NCI-H1105 treated with DMSO at 0.1 percent for 48 hours (cell line): ENCODE measurements around the gene GGT1.
"Not testable (repeated sequence)": the region's sequence is repeated elsewhere in the genome, so short reads cannot be mapped to it uniquely, and the experiment has no call there.

Experiments used
- DNase-seq: peaks from one replicate; lab custom pipeline; 2025; lab: John Stamatoyannopoulos, UW

GGT1 gene

DNA sequence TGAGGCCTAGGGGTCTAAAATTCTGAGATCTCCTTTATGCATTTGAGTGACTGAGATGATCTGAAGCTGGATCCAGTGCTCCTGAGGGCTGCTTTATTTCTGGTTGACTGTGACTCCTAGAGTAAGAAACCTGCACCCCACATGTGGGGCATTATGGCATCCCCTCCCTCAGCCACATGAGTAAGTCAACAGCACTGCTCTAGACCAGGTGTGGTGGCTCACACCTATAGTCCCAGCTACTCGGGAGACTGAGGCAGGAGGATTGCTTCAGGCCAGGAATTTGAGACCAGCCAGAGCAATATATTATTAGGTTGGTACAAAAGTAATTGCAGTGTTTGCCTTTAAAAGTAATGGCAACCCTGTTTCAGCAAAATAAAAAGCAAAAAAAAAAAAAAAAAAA is 39.3 kb downstream of the GGT1 start:
- DNase-seq = not testable (repeated sequence)

DNA sequence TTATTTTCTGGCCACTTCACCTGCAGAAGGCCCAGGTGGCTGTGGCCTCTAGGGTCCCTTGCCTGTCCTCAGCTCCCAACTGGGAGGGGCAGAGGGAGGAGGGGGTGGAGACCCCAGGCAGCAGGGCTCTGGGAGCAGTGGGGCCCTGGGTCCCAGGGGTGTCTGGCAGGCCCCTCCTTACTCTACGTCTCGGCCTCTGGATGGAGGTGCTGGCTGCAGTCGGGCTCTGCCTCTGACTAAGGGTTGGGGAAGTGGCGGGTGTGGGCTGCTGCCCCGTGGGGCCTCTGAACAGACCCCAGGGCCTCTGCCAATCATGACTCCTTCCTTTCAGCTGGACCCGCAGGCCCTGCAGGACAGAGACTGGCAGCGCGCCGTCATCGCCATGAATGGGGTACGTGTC is 41.4 kb downstream of the GGT1 start:
- not testable (repeated sequence) for DNase-seq

DNA sequence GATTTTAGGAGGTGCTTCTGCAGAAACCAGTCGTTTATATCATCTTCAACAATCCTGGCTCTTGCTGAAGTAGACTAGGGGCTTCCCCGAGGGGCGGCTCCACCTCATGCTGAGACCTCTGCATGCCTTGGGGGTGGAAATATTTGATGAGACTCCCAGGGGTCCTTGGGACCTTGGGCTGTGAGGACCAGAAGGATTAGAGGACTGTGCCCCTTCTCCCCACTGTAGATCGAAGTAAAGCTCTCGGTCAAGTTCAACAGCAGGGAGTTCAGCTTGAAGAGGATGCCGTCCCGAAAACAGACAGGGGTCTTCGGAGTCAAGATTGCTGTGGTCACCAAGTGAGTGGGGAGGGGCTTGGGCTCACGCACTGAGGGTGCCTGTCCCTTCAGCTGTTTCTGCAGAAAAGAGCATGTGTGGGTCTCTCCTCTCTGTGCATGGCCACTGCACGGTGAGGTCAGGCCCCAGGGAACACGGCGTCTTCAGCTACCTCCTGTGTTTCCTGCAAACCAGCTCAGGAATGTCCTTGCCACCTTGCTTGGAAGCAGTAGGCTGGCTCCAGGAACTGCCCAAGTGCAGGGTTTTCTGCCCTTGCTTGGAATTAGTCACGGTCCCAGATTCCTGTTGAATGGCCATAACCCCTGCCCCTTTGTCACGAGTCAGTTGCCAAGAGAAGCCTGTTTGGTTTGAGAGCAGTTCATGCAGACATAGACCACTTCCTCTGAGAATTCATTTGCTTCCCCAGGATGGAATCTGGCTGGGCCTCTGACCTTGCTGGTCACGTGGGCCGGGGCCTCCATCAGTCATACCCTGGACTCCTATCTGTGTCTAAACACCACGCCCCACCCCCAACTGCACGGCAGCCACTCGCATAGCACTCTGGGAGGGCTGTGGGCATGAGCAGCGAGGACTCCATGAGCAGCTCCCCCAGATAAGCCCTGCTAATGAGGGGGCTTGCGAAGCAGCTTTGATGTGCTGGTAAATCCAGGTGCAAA is 42.7 kb downstream of the GGT1 start:
- not testable (repeated sequence) for DNase-seq

DNA sequence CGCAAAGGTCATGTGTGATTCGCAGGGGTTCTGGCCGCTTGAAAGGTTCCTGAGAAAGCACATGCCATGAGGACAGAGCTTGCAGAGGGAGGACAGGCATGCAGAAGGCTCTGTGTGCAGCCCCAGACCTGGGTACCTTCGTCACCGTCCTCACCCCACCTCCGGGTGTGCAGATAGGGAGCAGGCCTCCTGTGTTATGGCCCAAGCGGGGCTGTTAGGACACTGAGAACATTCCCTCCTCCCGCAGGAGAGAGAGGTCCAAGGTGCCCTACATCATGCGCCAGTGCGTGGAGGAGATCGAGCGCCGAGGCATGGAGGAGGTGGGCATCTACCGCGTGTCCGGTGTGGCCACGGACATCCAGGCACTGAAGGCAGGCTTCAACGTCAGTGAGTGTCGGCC is 43.8 kb downstream of the GGT1 start:
- not testable (repeated sequence) for DNase-seq

DNA sequence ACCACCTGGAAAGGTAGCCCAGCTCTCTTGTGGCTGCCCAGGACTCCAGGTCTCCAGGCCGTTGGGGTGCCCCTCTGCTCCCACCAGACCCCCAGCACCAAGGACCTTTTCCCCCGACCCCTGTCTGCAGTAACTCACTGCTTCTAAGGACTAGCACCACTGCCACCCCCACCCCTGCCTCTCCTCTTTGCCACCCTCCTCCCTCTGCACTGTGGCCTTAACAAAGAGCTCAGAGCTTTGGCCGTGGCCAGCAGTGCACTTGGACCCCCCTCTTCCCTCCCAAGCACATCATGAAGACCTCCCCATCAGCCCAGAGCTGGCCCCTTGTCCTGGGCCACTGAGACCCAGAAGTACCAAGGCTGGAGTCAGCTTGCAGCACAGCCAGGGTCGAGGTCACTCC is 46.4 kb downstream of the GGT1 start:
- not testable (repeated sequence) for DNase-seq

DNA sequence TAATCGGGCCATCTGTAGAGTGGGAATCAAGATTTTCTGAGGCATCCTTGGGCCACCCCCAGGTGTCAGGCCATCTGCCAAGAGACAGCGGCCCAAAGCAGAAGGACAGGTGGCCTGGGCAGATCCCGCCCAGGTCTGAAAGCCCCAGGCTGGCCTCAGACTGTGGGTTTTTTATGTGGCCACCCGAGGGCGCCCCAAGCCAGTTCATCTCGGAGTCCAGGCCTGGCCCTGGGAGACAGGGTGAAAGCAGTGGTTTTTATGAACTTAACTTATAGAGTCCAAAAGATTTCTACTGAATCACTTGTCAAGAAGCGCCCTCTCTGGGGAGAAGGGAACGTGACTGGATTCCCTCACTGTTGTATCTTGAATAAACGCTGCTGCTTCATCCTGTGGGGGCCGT is 47.9 kb downstream of the GGT1 start:
- DNase-seq = not testable (repeated sequence)

DNA sequence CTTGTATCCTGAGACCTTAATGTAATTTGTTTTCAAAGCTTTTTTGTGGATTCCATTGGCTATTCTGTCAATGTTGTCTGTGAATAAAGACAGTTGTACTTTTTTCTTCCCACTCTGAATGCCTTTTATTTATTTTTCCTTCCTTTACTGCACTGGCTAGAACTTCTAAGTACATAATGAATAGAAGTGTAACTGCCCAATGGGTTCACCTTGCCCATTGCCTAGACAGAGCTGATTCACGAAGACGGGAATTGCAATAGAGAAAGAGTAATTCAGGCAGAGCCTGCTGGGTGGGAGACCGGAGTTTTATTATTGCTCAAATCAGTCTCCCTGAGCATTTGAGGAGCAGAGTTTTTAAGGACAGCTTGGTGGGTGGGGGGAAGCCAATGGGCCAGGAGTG is 62.4 kb downstream of the GGT1 start:
- DNase-seq = not testable (repeated sequence)

DNA sequence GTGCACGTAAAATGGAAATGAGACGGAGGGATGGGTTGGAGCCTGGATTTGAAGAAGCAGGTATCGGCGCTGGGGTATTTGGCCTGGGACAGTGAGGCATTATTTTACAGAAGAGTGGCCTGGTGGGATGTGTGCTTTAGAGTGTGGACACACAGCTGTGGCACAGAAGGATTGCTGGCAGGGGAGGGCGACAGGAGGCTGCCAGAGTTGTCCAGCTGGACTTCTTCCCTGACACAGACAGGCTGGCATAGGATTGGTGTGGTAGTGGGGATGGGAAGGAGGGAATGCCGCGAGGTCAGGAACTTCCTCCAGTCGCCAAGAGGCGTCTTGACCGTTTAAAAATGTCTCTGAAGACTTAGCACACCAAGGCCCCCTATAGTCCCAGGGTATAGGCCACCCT is 64.9 kb downstream of the GGT1 start:
- DNase-seq = not testable (repeated sequence)

DNA sequence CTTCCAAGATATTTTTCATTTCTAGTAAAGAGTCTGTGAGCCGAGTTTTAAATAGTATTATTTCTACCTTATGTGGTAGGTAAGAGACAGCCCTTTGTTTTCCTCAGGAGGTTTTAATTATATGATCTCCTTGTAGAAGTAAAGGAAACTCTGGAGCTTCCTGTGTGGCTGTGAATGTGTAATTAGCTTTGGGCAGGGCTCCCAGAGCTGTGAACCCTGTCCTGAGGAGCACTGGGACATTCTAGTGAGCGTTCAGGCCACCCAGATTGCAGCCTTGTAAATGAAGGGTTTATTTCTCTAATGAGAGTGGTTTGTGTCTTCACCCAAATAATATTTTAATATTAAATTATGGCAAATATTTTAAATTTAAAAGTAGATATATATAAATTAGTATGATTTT is 69.5 kb downstream of the GGT1 start:
- not testable (repeated sequence) for DNase-seq
